Nephron progenitor cell (in vitro differentiated cells): ENCODE measurements around the gene PADI3.
A peak's percentile ranks its signal among the peaks of the same experiment; 100 is the strongest.

Experiments
- DNase-seq: peaks from one replicate; pipeline ENCODE4 v3.0.0; 2021
- H3K27ac Mint-ChIP-seq: 2 replicates; pipeline ENCODE4 v1.8.0; 2021; ENCODE audit warnings: mild to moderate bottlenecking, moderate library complexity, mixed read lengths
- H3K27me3 Mint-ChIP-seq: 2 replicates; pipeline ENCODE4 v1.8.0; 2021; ENCODE audit warnings: mild to moderate bottlenecking, low read depth, mixed read lengths; ENCODE audit not compliant: poor library complexity
- H3K36me3 Mint-ChIP-seq: 2 replicates; pipeline ENCODE4 v1.8.0; 2021; ENCODE audit warnings: low read depth, mixed read lengths
- H3K4me1 Mint-ChIP-seq: 2 replicates; pipeline ENCODE4 v1.8.0; 2021; ENCODE audit warnings: mixed read lengths
- H3K4me3 Mint-ChIP-seq: 2 replicates; pipeline ENCODE4 v1.8.0; 2021; ENCODE audit warnings: mild to moderate bottlenecking, moderate library complexity, mixed read lengths
- H3K9me3 Mint-ChIP-seq: 2 replicates; pipeline ENCODE4 v1.8.0; 2021; ENCODE audit warnings: mild to moderate bottlenecking, moderate library complexity, mixed read lengths
- CTCF ChIP-seq: fragments of 200-600 bp; sonication (generic); IDR thresholded peaks from 2 replicates; pipeline ENCODE4 v1.5.0; 2021; ENCODE audit warnings: antibody characterized with exemption

PADI3 gene

DNA sequence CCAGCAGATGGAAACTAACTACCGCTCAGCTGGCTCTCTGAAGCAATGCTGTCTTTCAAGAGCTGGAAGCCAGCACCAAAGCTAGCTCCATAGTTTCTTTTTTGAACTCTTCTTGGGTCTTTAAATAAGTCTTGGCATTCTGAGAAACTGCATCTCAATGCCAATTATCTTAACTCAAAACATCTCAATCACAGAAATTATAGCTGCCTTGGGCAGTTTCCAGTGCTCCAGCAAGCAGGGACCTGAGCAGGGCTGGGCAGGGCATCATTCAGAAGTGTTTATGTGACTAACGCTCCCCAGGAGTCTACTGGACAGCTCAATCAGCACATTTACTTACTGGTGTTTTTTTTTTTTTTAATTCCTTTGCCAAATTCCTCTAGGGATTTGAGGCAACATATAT, 40.8 kb downstream of the PADI3 start:
- H3K36me3 Mint-ChIP-seq = no peaks in the 10 kb centered on the region
- no peak for DNase-seq
- H3K4me1 Mint-ChIP-seq = peaks cover 21% of the 10 kb centered on the region
- H3K27me3 Mint-ChIP-seq = peaks cover 26% of the 10 kb centered on the region
- H3K9me3 Mint-ChIP-seq = no peaks in the 10 kb centered on the region
- no peak overlapping the region for H3K4me3 Mint-ChIP-seq
- TF ChIP-seq CTCF = no peak
- peak overlapping the region; percentile 39 for H3K27ac Mint-ChIP-seq

GRCh38 chr1:17290553-17290952, 41.7 kb downstream of the PADI3 start:
- no peak for TF ChIP-seq CTCF
- Mint-ChIP-seq H3K27me3 (peaks cover 24% of the 10 kb centered on the region), H3K4me3 (no peak overlapping the region), H3K4me1 (peaks cover 21% of the 10 kb centered on the region), H3K36me3 (no peaks in the 10 kb centered on the region), H3K9me3 (no peaks in the 10 kb centered on the region), H3K27ac (no peak overlapping the region)
- DNase-seq = no peak

GRCh38 chr1:17292299-17293160, 43.6 kb downstream of the PADI3 start:
- no peak for TF ChIP-seq CTCF
- no peak overlapping the region for H3K4me3 Mint-ChIP-seq
- DNase-seq = no peak
- peaks cover 21% of the 10 kb centered on the region for H3K4me1 Mint-ChIP-seq
- no peaks in the 10 kb centered on the region for H3K9me3 Mint-ChIP-seq
- H3K27me3 Mint-ChIP-seq = peaks cover 22% of the 10 kb centered on the region
- H3K36me3 Mint-ChIP-seq = no peaks in the 10 kb centered on the region
- no peak overlapping the region for H3K27ac Mint-ChIP-seq

GRCh38 chr1:17293681-17294425, 45.0 kb downstream of the PADI3 start:
- H3K4me3 Mint-ChIP-seq = no peak overlapping the region
- peaks cover 22% of the 10 kb centered on the region for H3K27me3 Mint-ChIP-seq
- DNase-seq = no peak

DNA sequence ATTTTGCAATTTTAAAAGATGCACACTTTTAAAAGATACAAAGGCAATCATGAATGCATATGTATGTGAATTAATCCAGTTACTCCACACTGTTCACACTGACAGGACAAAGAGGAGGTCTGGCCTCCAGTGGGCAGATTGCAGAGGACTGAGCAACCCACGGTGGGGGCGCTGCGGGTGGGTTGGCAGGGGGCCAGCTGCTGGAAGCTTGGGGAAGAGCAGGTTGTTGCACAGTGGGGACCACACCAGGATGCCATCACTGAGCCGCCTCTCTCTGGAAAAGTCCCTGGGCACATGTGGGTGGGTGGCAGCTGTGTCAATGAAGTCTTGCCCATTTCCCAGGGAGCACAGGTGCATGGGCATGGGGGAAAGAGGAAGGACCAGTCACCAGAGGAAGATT, 46.4 kb downstream of the PADI3 start:
- Mint-ChIP-seq H3K27me3 (peaks cover 19% of the 10 kb centered on the region), H3K36me3 (no peaks in the 10 kb centered on the region)

More at GRCh38 chr1:17293681-17294425, 45.0 kb downstream of the PADI3 start:
- no peaks in the 10 kb centered on the region for H3K36me3 Mint-ChIP-seq
- H3K4me1 Mint-ChIP-seq = peaks cover 21% of the 10 kb centered on the region
- TF ChIP-seq CTCF = no peak
- peak overlapping the region; percentile 10 for H3K27ac Mint-ChIP-seq
- H3K9me3 Mint-ChIP-seq = peaks cover 2% of the 10 kb centered on the region

More for the DNA sequence above, 46.4 kb downstream of the PADI3 start:
- Mint-ChIP-seq H3K4me3 (no peak overlapping the region), H3K4me1 (peaks cover 15% of the 10 kb centered on the region), H3K27ac (no peak overlapping the region), H3K9me3 (peaks cover 9% of the 10 kb centered on the region)
- TF ChIP-seq CTCF = no peak
- no peak for DNase-seq
